BJ (cell line): ENCODE measurements around the gene RAB20. TPM values are rescaled to one million over a fixed set of nuclear protein-coding genes. Genes with fewer than 3 reads are reported as not detected.

Experiments used
- CTCF ChIA-PET: fragments of 350-600 bp; formaldehyde crosslinking; extraction: SDS; loops from one replicate; lab custom pipeline; 2021; ENCODE audit warnings: antibody characterized with exemption, inconsistent platforms; lab: Yijun Ruan, JAX
- POLR2A ChIA-PET: fragments of 300-600 bp; sonication (Branson Sonifier 250); formaldehyde crosslinking; extraction: SDS; loops from one replicate; lab custom pipeline; 2021; ENCODE audit warnings: antibody characterized with exemption; lab: Charles Lee
- DNase-seq: peaks from one replicate; pipeline ENCODE4 v3.0.0-alpha.2; 2011; ENCODE audit warnings: low read depth
- H3K27me3 ChIP-seq: 2 replicates; pipeline ENCODE4 v1.6.0; 2011; ENCODE audit warnings: low read length; ENCODE audit not compliant: control insufficient read depth, insufficient read depth
- H3K36me3 ChIP-seq: 2 replicates; pipeline ENCODE4 v1.5.1; 2011; ENCODE audit warnings: low read length; ENCODE audit not compliant: control insufficient read depth, insufficient read depth
- H3K4me3 ChIP-seq: 2 replicates; pipeline ENCODE4 v1.5.1; 2011; ENCODE audit warnings: low read depth, mild to moderate bottlenecking, control low read depth, low read length
- polyA plus RNA-seq: library from polyadenylated mRNA; depleted of rRNA; stranded (reverse); fragments of >200 nt; gene quantifications from 2 replicates; pipeline ENCODE4 v1.2.3, GENCODE V29; 2011
- TF ChIP-seq, protein P1 (sequence below): IDR thresholded peaks from 2 replicates; pipeline ENCODE4 v1.5.1; 2011; ENCODE audit warnings: low read depth, mild to moderate bottlenecking, control low read depth, inconsistent platforms, low read length, moderate library complexity; ENCODE audit not compliant: insufficient read depth

Gene RAB20
- polyA plus RNA-seq, 1 experiment, result 4.9 TPM

DNA sequence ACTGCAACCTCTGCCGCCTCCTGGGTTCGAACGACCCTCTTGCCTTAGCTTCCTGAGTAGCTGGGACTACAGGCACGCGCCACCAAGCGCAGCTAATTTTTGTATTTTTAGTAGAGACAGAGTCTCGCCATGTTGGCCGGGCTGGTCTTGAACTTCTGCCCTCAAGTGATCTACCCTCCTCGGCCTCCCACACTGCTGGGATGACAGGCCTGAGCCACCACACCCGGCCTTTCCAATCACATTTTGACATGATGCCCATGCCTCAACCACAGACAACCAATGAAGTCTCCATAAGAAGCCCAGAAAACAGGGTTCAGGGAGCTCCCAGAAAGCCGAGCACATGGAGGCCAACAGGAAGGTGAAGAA lies 11.7 kb downstream of the RAB20 start:
- TF ChIP-seq, protein P1, sequence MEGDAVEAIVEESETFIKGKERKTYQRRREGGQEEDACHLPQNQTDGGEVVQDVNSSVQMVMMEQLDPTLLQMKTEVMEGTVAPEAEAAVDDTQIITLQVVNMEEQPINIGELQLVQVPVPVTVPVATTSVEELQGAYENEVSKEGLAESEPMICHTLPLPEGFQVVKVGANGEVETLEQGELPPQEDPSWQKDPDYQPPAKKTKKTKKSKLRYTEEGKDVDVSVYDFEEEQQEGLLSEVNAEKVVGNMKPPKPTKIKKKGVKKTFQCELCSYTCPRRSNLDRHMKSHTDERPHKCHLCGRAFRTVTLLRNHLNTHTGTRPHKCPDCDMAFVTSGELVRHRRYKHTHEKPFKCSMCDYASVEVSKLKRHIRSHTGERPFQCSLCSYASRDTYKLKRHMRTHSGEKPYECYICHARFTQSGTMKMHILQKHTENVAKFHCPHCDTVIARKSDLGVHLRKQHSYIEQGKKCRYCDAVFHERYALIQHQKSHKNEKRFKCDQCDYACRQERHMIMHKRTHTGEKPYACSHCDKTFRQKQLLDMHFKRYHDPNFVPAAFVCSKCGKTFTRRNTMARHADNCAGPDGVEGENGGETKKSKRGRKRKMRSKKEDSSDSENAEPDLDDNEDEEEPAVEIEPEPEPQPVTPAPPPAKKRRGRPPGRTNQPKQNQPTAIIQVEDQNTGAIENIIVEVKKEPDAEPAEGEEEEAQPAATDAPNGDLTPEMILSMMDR, result no peak
- H3K4me3 ChIP-seq, result no peak overlapping the region
- DNase-seq, result no peak
- no peaks in the 10 kb centered on the region for H3K36me3 ChIP-seq
- ChIA-PET POLR2A (no interaction called here), CTCF (interaction anchor here (1.0 kb wide), 1 partner anchor 18 kb away, joined by 5 read pairs; no protein-coding TSS in a partner anchor)
- no peaks in the 10 kb centered on the region for H3K27me3 ChIP-seq

DNA sequence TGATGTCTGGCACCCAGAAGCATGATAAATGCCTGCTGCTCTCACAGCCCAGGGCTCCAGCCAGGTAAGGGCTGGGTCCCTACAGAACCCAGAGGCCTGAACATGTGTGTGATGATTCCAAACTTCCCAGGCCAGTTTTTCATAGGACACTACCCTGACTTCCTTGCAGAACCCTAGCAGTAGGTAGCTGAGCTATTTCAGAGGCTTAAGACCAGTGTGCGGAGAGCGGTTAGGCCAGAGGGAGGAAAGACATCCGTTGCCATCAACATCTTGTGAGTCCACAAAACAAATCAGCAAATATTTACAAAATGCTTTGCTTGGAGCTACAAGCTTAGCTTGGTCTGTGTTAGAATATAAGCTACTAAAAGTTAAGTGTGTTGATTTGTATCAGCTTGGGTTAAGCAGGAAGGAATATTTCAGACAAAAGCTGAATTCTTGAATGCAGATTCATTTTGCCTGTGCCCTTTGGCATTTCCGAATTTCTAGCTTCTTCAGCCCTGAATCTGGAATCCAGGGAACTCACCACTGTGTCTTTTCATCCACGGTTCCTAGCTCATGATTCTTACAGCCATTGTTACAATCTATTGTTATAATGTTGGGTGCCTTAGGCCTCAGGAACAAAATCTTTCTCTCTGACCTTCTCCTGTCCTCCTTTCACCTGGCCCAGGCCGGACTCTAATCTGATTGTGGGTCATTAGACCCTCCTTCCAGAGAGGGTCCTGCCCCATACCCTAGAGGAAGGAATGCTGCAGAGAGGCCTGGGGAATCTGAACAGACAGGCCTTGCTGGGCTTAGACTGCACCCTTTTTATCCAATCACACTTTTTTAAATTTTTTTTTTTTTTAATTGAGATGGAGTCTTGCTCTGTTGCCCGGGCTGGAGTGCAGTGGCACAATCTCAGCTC lies 12.4 kb downstream of the RAB20 start:
- H3K27me3 ChIP-seq, result no peaks in the 10 kb centered on the region
- TF ChIP-seq, protein P1, result no peak
- no peak for DNase-seq
- no peak overlapping the region for H3K4me3 ChIP-seq
- H3K36me3 ChIP-seq, result no peaks in the 10 kb centered on the region
- POLR2A ChIA-PET, result interaction anchor here (0.5 kb wide), 1 partner anchor 166 kb away, joined by 3 read pairs; no protein-coding TSS in a partner anchor
- CTCF ChIA-PET, result interaction anchor here (1.0 kb wide), 1 partner anchor 17 kb away, joined by 5 read pairs; no protein-coding TSS in a partner anchor

- POLR2A ChIA-PET, result no interaction called here
- CTCF ChIA-PET, result no interaction called here
- H3K4me3 ChIP-seq, result no peak overlapping the region
- H3K36me3 ChIP-seq, result no peaks in the 10 kb centered on the region
- H3K27me3 ChIP-seq, result no peaks in the 10 kb centered on the region
- DNase-seq, result peak; percentile 19
- TF ChIP-seq, protein P1, result no peak
Observed at GRCh38 chr13:110546926-110547325, 14.6 kb downstream of the RAB20 start.

- DNase-seq, result no peak
- TF ChIP-seq, protein P1, result no peak
- Histone ChIP-seq H3K36me3 (no peaks in the 10 kb centered on the region), H3K27me3 (no peaks in the 10 kb centered on the region), H3K4me3 (no peak overlapping the region)
- ChIA-PET POLR2A (no interaction called here), CTCF (no interaction called here)
Observed at GRCh38 chr13:110546378-110546777, 15.1 kb downstream of the RAB20 start.

DNA sequence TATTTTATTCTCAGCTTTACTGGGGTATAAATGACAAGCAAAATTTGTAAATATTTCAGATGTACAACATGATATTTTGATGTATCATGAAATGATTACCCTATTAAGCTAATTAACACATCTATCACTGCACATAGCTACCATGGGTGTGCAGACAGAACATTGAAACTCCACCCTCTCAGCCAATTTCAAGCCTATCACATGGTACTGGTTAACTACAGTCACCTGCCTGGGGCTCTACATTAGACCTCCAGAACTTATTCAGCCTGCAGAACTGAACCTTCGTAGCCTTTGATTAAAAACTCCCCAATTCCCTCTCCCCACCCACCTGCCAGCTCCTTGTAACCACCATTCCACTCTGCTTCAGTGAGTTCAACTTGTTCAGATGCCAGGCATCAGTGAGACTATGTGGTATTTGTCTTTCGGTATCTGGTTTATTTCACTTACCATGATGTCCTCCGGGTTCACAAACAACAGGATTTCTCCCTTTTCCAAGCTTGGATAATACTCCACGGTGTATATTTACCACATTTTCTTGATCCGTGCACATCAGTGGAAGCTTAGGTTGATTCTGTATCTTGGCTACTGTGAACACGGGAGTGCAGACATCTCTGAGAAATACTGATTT lies 19.2 kb downstream of the RAB20 start:
- CTCF ChIA-PET, result interaction anchor here (0.8 to 1.5 kb wide), 2 partner anchors 10 to 14 kb away, joined by 3 to 4 read pairs; no protein-coding TSS in a partner anchor
- Histone ChIP-seq H3K36me3 (no peaks in the 10 kb centered on the region), H3K4me3 (no peak overlapping the region), H3K27me3 (no peaks in the 10 kb centered on the region)
- TF ChIP-seq, protein P1, result no peak
- no peak for DNase-seq
- POLR2A ChIA-PET, result no interaction called here
